ENCODE measurements around the gene TMEM255B. TPM values are rescaled to one million over a fixed set of nuclear protein-coding genes. Genes with fewer than 3 reads are reported as not detected.

Gene TMEM255B
- total RNA-seq, 1 donor from 2014 or later, result 8.4 TPM

- peaks cover 1% of the 10 kb centered on the region for H3K4me1 Mint-ChIP-seq (ENCODE audit: low read depth, unreplicated experiment)
- no peaks in the 10 kb centered on the region for H4K20me1 ChIP-seq (ENCODE audit: insufficient read depth, low read length)
- H3K27me3 Mint-ChIP-seq (ENCODE audit: low read depth, unreplicated experiment), result peaks cover 20% of the 10 kb centered on the region
- H3K4me2 ChIP-seq (ENCODE audit: low read length), result no peak overlapping the region
- H3K27ac Mint-ChIP-seq (ENCODE audit: unreplicated experiment), result no peak overlapping the region
- H3K79me2 ChIP-seq (ENCODE audit: insufficient read depth, low read length), result no peaks in the 10 kb centered on the region
- H3K4me1 ChIP-seq (ENCODE audit: insufficient read depth, low read length), result peaks cover 4% of the 10 kb centered on the region
- no peak overlapping the region for H3K9ac ChIP-seq (ENCODE audit: low read length)
- no peak overlapping the region for H3K4me3 ChIP-seq (ENCODE audit: insufficient read depth, low read depth, low read length)
- no peak overlapping the region for H2AFZ ChIP-seq (ENCODE audit: low read depth, low read length)
- DNase-seq (ENCODE audit: low read depth) (no peak), FAIRE-seq (no peak)
- peaks cover 3% of the 10 kb centered on the region for H3K27me3 ChIP-seq (ENCODE audit: insufficient read depth, low read length)
- peaks cover 2% of the 10 kb centered on the region for H3K9me3 Mint-ChIP-seq (ENCODE audit: unreplicated experiment)
- no peak overlapping the region for H3K27ac ChIP-seq (ENCODE audit: low read depth, low read length)
- TF ChIP-seq CTCF (IDR thresholded peaks at IDR 0.05; ENCODE audit: insufficient read depth, low read depth, low read length) (no peak), EZH2 (IDR thresholded peaks at IDR 0.05; ENCODE audit: insufficient read depth, low read length) (no peak)
- H3K36me3 Mint-ChIP-seq (ENCODE audit: low read depth, unreplicated experiment), result peaks cover 7% of the 10 kb centered on the region
- no peak overlapping the region for H3K4me3 Mint-ChIP-seq (ENCODE audit: unreplicated experiment)
- H3K9me3 ChIP-seq (ENCODE audit: insufficient read depth, low read depth, low read length), result no peaks in the 10 kb centered on the region
- H3K36me3 ChIP-seq (ENCODE audit: insufficient read depth, low read length), result no peaks in the 10 kb centered on the region
Measured at GRCh38 chr13:113796964-113797676, 38.1 kb downstream of the TMEM255B start.

- DNase-seq (ENCODE audit: low read depth), result no peak
- Mint-ChIP-seq H3K27me3 (ENCODE audit: low read depth, unreplicated experiment) (peaks cover 10% of the 10 kb centered on the region), H3K4me1 (ENCODE audit: low read depth, unreplicated experiment) (peaks cover 1% of the 10 kb centered on the region), H3K4me3 (ENCODE audit: unreplicated experiment) (no peak overlapping the region), H3K9me3 (ENCODE audit: unreplicated experiment) (peaks cover 2% of the 10 kb centered on the region), H3K27ac (ENCODE audit: unreplicated experiment) (no peak overlapping the region), H3K36me3 (ENCODE audit: low read depth, unreplicated experiment) (peaks cover 5% of the 10 kb centered on the region)
- FAIRE-seq, result no peak
- H3K4me3 ChIP-seq (ENCODE audit: insufficient read depth, low read depth, low read length), result no peak overlapping the region
- no peaks in the 10 kb centered on the region for H3K79me2 ChIP-seq (ENCODE audit: insufficient read depth, low read length)
- H3K9ac ChIP-seq (ENCODE audit: low read length), result no peak overlapping the region
- H3K4me2 ChIP-seq (ENCODE audit: low read length), result no peak overlapping the region
- H3K27me3 ChIP-seq (ENCODE audit: insufficient read depth, low read length), result peaks cover 3% of the 10 kb centered on the region
- H3K4me1 ChIP-seq (ENCODE audit: insufficient read depth, low read length), result peaks cover 7% of the 10 kb centered on the region
- H3K27ac ChIP-seq (ENCODE audit: low read depth, low read length), result no peak overlapping the region
- no peaks in the 10 kb centered on the region for H3K36me3 ChIP-seq (ENCODE audit: insufficient read depth, low read length)
- no peaks in the 10 kb centered on the region for H3K9me3 ChIP-seq (ENCODE audit: insufficient read depth, low read depth, low read length)
- no peaks in the 10 kb centered on the region for H4K20me1 ChIP-seq (ENCODE audit: insufficient read depth, low read length)
- H2AFZ ChIP-seq (ENCODE audit: low read depth, low read length), result no peak overlapping the region
- TF ChIP-seq EZH2 (IDR thresholded peaks at IDR 0.05; ENCODE audit: insufficient read depth, low read length), result no peak
- TF ChIP-seq CTCF (IDR thresholded peaks at IDR 0.05; ENCODE audit: insufficient read depth, low read depth, low read length), result no peak
Measured at GRCh38 chr13:113798200-113798811, 39.3 kb downstream of the TMEM255B start.

GRCh38 chr13:113800576-113800926 lies 41.5 kb downstream of the TMEM255B start:
- TF ChIP-seq EZH2 (IDR thresholded peaks at IDR 0.05; ENCODE audit: insufficient read depth, low read length) (no peak), CTCF (IDR thresholded peaks at IDR 0.05; ENCODE audit: insufficient read depth, low read depth, low read length) (no peak)
- no peak overlapping the region for H3K4me3 ChIP-seq (ENCODE audit: insufficient read depth, low read depth, low read length)
- H3K36me3 ChIP-seq (ENCODE audit: insufficient read depth, low read length), result no peaks in the 10 kb centered on the region
- H3K27ac ChIP-seq (ENCODE audit: low read depth, low read length), result no peak overlapping the region
- H3K27me3 ChIP-seq (ENCODE audit: insufficient read depth, low read length), result no peaks in the 10 kb centered on the region
- no peak overlapping the region for H2AFZ ChIP-seq (ENCODE audit: low read depth, low read length)
- peaks cover 7% of the 10 kb centered on the region for H3K4me1 ChIP-seq (ENCODE audit: insufficient read depth, low read length)
- no peak overlapping the region for H3K4me2 ChIP-seq (ENCODE audit: low read length)
- DNase-seq (ENCODE audit: low read depth), result no peak
- no peak for FAIRE-seq
- no peaks in the 10 kb centered on the region for H3K9me3 Mint-ChIP-seq (ENCODE audit: unreplicated experiment)
- H3K36me3 Mint-ChIP-seq (ENCODE audit: low read depth, unreplicated experiment), result no peaks in the 10 kb centered on the region
- no peaks in the 10 kb centered on the region for H3K79me2 ChIP-seq (ENCODE audit: insufficient read depth, low read length)
- no peak overlapping the region for H3K9ac ChIP-seq (ENCODE audit: low read length)
- no peak overlapping the region for H3K4me3 Mint-ChIP-seq (ENCODE audit: unreplicated experiment)
- H3K9me3 ChIP-seq (ENCODE audit: insufficient read depth, low read depth, low read length), result no peaks in the 10 kb centered on the region
- peaks cover 4% of the 10 kb centered on the region for H3K4me1 Mint-ChIP-seq (ENCODE audit: low read depth, unreplicated experiment)
- no peaks in the 10 kb centered on the region for H4K20me1 ChIP-seq (ENCODE audit: insufficient read depth, low read length)
- no peak overlapping the region for H3K27ac Mint-ChIP-seq (ENCODE audit: unreplicated experiment)
- peaks cover 6% of the 10 kb centered on the region for H3K27me3 Mint-ChIP-seq (ENCODE audit: low read depth, unreplicated experiment)
